A204.1 (cell line): Measurements from ENCODE around the gene MS4A12.
A peak's percentile ranks its signal among the peaks of the same experiment; 100 is the strongest.
"Not testable (repeated sequence)": the region's sequence is repeated elsewhere in the genome, so short reads cannot be mapped to it uniquely, and the experiment has no call there.

Experiments
- FAIRE-seq: peaks from 2 replicates; lab custom pipeline; 2012; peaks lifted over from hg19 to GRCh38; lab: Jason Lieb, UNC

Gene MS4A12

GRCh38 chr11:60492488-60493009 is at the start of gene MS4A12:
Gene MS4A12, plus strand, starts transcription at chr11:60492778. Its CDS starts 4,541 bp downstream, at chr11:60497319.
- FAIRE-seq, result no peak

GRCh38 chr11:60447070-60447469 is 45.5 kb upstream of the MS4A12 start:
- FAIRE-seq, result no peak

GRCh38 chr11:60447846-60448245 is 44.7 kb upstream of the MS4A12 start:
- FAIRE-seq, result no peak

GRCh38 chr11:60451185-60451584 is 41.4 kb upstream of the MS4A12 start:
- not testable (repeated sequence) for FAIRE-seq

- FAIRE-seq, result no peak
These were observed 38.4 kb upstream of the MS4A12 start for GRCh38 chr11:60454212-60454611.

GRCh38 chr11:60455531-60456042 is 37.0 kb upstream of the MS4A12 start, which contains the start of gene MS4A1:
Gene MS4A1, plus strand, starts transcription at chr11:60455847. Its CDS starts 6,528 bp downstream, at chr11:60462375.
- FAIRE-seq, result no peak

- no peak for FAIRE-seq
These were observed 35.0 kb upstream of the MS4A12 start for GRCh38 chr11:60457576-60457975.

GRCh38 chr11:60459345-60459744 is 33.2 kb upstream of the MS4A12 start:
- no peak for FAIRE-seq

GRCh38 chr11:60468829-60469228 is 23.7 kb upstream of the MS4A12 start:
- FAIRE-seq, result no peak

- no peak for FAIRE-seq
These were observed 22.9 kb upstream of the MS4A12 start for GRCh38 chr11:60469723-60470122.

GRCh38 chr11:60477035-60477445 is 15.5 kb upstream of the MS4A12 start:
- no peak for FAIRE-seq

GRCh38 chr11:60482361-60482760 is 10.2 kb upstream of the MS4A12 start:
- no peak for FAIRE-seq

GRCh38 chr11:60485987-60486386 is 6.6 kb upstream of the MS4A12 start:
- FAIRE-seq, result peak; percentile 72

GRCh38 chr11:60493454-60493853 is 876 bp downstream of the MS4A12 start:
- FAIRE-seq, result no peak

- FAIRE-seq, result no peak
These were observed 5.8 kb downstream of the MS4A12 start for GRCh38 chr11:60498399-60498798.

GRCh38 chr11:60498853-60499252 is 6.3 kb downstream of the MS4A12 start:
- FAIRE-seq, result no peak

GRCh38 chr11:60500276-60500910 is 7.8 kb downstream of the MS4A12 start:
- FAIRE-seq, result no peak

GRCh38 chr11:60502221-60502775 is 9.7 kb downstream of the MS4A12 start:
- no peak for FAIRE-seq

- no peak for FAIRE-seq
These were observed 11.8 kb downstream of the MS4A12 start for GRCh38 chr11:60504219-60504905.

GRCh38 chr11:60509609-60510008 is 17.0 kb downstream of the MS4A12 start:
- not testable (repeated sequence) for FAIRE-seq

GRCh38 chr11:60510209-60510608 is 17.6 kb downstream of the MS4A12 start:
- FAIRE-seq, result not testable (repeated sequence)

GRCh38 chr11:60511393-60511792 is 18.8 kb downstream of the MS4A12 start:
- no peak for FAIRE-seq

- no peak for FAIRE-seq
These were observed 20.2 kb downstream of the MS4A12 start for GRCh38 chr11:60512651-60513225.
